Upper lobe of right lung (tissue), 1 donor: ENCODE data around the gene LRFN2. TPM values are rescaled to one million over a fixed set of nuclear protein-coding genes. Genes with fewer than 3 reads are reported as not detected.

Experiments
- ATAC-seq: fragments of 200-7000 bp; cut with Tn5 transposase; one replicate; pipeline ENCODE4 v1.9.1; 2020; ENCODE audit warnings: mild to moderate bottlenecking, moderate library complexity
- DNase-seq: peaks from one replicate; pipeline ENCODE4 v3.0.0-alpha.2; 2020
- H3K27ac ChIP-seq: fragments of 200-600 bp; one replicate; pipeline ENCODE4 v1.8.0; 2022
- H3K27me3 ChIP-seq: fragments of 200-600 bp; one replicate; pipeline ENCODE4 v1.8.0; 2022; ENCODE audit warnings: mild to moderate bottlenecking
- H3K36me3 ChIP-seq: fragments of 200-600 bp; one replicate; pipeline ENCODE4 v1.8.0; 2022
- H3K4me1 ChIP-seq: fragments of 200-600 bp; one replicate; pipeline ENCODE4 v1.8.0; 2022
- H3K4me3 ChIP-seq: fragments of 200-600 bp; one replicate; pipeline ENCODE4 v1.8.0; 2022; ENCODE audit warnings: mild to moderate bottlenecking
- H3K9me3 ChIP-seq: fragments of 200-600 bp; one replicate; pipeline ENCODE4 v1.8.0; 2022
- intact Hi-C: fragments of 100-400 bp; cut with DNase I; formaldehyde crosslinking; loops from one replicate; pipeline ENCODE4 v1.11.0; 2022
- total RNA-seq: library from RNA; stranded (reverse); fragmentation: NEBNext Ultra II Directional; extraction: Animal tissue kit (Norgen Biotek cat#: 25700); gene quantifications from one replicate; pipeline ENCODE4 v1.2.1, GENCODE V29; 2021
- TF ChIP-seq, protein P1 (sequence below): fragments of 200-600 bp; IDR thresholded peaks from one replicate; pipeline ENCODE4 v1.8.0; 2022; ENCODE audit warnings: antibody characterized with exemption
- donor health status: DM: no; HTN: yes; CAD: no; lungs with severe emphysema.

LRFN2 gene
- total RNA-seq, 1 donor from 2014 or later, result not detected

DNA sequence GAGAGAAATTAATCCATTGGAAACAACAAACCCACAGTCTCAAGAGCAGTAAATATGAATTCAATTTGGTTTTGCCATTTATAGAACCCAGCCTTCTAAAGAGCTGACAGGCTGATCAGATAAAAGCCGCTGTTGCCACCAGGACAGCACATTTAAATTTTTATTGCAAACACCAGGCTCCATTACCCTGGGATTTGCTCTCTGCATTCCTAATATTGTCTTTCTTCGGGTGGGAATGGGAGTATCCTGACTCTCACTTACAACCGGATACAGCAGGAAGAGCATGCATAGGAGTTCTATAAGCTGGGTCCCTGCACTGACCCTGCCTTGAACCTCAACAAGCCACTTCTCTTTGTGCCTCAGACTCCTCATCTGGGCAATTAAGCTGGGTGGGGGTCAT, 142.9 kb downstream of the LRFN2 start:
- TF ChIP-seq, protein P1, sequence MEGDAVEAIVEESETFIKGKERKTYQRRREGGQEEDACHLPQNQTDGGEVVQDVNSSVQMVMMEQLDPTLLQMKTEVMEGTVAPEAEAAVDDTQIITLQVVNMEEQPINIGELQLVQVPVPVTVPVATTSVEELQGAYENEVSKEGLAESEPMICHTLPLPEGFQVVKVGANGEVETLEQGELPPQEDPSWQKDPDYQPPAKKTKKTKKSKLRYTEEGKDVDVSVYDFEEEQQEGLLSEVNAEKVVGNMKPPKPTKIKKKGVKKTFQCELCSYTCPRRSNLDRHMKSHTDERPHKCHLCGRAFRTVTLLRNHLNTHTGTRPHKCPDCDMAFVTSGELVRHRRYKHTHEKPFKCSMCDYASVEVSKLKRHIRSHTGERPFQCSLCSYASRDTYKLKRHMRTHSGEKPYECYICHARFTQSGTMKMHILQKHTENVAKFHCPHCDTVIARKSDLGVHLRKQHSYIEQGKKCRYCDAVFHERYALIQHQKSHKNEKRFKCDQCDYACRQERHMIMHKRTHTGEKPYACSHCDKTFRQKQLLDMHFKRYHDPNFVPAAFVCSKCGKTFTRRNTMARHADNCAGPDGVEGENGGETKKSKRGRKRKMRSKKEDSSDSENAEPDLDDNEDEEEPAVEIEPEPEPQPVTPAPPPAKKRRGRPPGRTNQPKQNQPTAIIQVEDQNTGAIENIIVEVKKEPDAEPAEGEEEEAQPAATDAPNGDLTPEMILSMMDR, result no peak
- no peaks in the 10 kb centered on the region for H3K4me1 ChIP-seq
- H3K36me3 ChIP-seq, result no peaks in the 10 kb centered on the region
- DNase-seq (no peak), ATAC-seq (no peak)
- no peak overlapping the region for H3K4me3 ChIP-seq
- intact Hi-C loops, result no loop called here
- H3K27ac ChIP-seq, result no peak overlapping the region
- H3K27me3 ChIP-seq, result no peaks in the 10 kb centered on the region
- H3K9me3 ChIP-seq, result no peaks in the 10 kb centered on the region

DNA sequence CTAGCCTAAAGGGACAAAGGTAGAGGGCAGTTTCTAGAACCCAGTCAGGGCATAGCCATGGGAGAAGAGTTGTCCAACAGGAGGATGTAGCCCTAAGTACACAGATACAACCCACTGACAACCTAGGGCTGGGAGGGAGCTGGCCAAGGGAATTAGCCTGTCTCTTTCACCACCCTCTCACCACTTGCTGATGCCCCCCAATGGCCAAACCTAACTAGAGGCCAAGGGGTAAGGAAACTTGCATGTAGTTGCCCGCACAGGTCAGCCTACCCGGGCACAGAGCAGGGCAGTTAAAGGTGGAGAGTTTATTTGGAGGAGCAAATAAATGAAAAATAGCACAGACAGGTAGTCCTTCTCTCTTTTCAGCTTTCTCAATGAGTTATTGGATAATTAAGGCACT, 143.3 kb downstream of the LRFN2 start:
- Histone ChIP-seq H3K27me3 (no peaks in the 10 kb centered on the region), H3K4me1 (no peaks in the 10 kb centered on the region), H3K9me3 (no peaks in the 10 kb centered on the region), H3K36me3 (no peaks in the 10 kb centered on the region), H3K27ac (no peak overlapping the region), H3K4me3 (no peak overlapping the region)
- ATAC-seq (no peak), DNase-seq (no peak)
- intact Hi-C loops, result no loop called here
- TF ChIP-seq, protein P1, result no peak

DNA sequence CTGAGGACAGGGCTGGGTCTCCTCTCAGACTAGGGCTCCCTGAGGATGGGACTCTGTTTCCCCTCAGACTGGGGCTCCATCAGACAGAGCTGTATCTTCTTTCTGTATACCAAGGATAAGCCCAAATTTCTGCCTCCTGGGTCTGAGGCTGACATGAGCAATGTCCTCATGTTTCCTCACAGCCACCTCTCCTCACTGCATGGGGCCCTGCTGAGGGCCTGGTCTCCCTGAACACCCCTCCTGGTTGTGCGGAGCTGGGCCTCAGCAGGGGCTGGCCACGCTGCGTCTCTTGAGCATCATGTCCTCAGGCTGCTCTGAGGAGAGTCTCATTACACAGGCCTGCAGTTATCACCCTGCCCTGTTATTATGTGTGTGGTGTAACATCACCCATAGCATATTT, 144.6 kb downstream of the LRFN2 start:
- TF ChIP-seq, protein P1, result no peak
- H3K27me3 ChIP-seq, result no peaks in the 10 kb centered on the region
- H3K27ac ChIP-seq, result no peak overlapping the region
- no peaks in the 10 kb centered on the region for H3K9me3 ChIP-seq
- no peaks in the 10 kb centered on the region for H3K36me3 ChIP-seq
- DNase-seq (no peak), ATAC-seq (no peak)
- intact Hi-C loops, result no loop called here
- H3K4me1 ChIP-seq, result no peaks in the 10 kb centered on the region
- no peak overlapping the region for H3K4me3 ChIP-seq

DNA sequence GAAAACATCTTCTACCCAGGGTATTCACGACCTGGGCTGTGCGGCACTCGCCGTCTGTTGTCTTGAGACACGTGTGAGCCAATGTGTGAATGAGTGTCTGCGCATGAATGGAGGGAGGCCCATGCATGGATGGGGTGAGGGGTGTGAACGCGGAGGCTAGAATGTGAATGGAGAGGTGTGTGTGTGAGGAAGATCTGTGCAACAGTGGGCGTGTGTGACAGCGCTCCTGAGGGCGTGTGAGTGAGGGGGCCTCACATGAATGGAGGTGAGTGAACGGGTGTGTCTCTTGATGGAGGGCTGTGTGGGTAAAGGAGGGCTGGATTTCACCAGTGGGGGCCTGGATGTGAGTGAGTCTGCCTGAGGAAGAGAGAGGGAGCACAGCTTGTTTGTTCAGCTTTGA, 146.0 kb downstream of the LRFN2 start:
- Histone ChIP-seq H3K4me1 (no peaks in the 10 kb centered on the region), H3K27me3 (no peaks in the 10 kb centered on the region), H3K27ac (no peak overlapping the region), H3K4me3 (no peak overlapping the region), H3K36me3 (no peaks in the 10 kb centered on the region), H3K9me3 (no peaks in the 10 kb centered on the region)
- no peak for ATAC-seq
- intact Hi-C loops, result no loop called here
- TF ChIP-seq, protein P1, result no peak
- DNase-seq, result no peak

GRCh38 chr6:40440053-40440452, 147.1 kb downstream of the LRFN2 start:
- Histone ChIP-seq H3K27ac (no peak overlapping the region), H3K36me3 (no peaks in the 10 kb centered on the region), H3K27me3 (no peaks in the 10 kb centered on the region), H3K9me3 (no peaks in the 10 kb centered on the region), H3K4me1 (no peaks in the 10 kb centered on the region), H3K4me3 (no peak overlapping the region)
- intact Hi-C loops, result no loop called here
- DNase-seq (no peak), ATAC-seq (no peak)
- TF ChIP-seq, protein P1, result no peak
